Activated CD8-positive, alpha-beta memory T cell treated with anti-CD3 and anti-CD28 coated beads for 36 hours (primary cell): Measurements from ENCODE around the gene COL20A1. TPM values are rescaled to one million over a fixed set of nuclear protein-coding genes. Genes with fewer than 3 reads are reported as not detected.

ENCODE experiments used
- CTCF ChIA-PET: fragments of 350-600 bp; sonication (Branson Sonifier 250); formaldehyde crosslinking; loops from one replicate; lab custom pipeline; 2021; ENCODE audit warnings: antibody characterized with exemption; lab: Charles Lee
- POLR2A ChIA-PET: fragments of 350-600 bp; sonication (Branson Sonifier 250); formaldehyde crosslinking; loops from one replicate; lab custom pipeline; 2021; ENCODE audit warnings: antibody characterized with exemption; lab: Charles Lee
- total RNA-seq, 2 experiments: library from RNA; stranded (reverse); gene quantifications; one replicate each; pipeline ENCODE4 v1.2.3, GENCODE V29; 2021

COL20A1 gene
- total RNA-seq, 2 experiments from 2014 or later: not detected

DNA sequence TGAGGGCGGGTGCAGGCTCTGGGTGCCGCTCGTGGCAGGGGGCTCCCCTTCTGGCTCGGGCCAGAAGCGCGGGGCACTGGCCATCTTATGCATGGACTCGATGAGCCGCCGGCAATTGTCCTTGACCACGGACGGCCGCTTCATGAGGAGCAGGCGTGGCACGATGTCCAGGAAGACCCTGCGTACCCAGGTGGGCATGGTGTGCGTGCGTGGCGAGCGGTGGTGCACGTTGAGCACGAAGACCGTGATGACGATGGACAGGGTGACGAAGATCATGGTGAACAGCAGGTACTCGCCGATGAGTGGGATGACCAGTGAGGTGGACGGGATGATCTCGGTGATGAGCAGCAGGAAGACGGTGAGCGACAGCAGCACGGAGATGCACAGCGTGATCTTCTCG, 57.2 kb downstream of the COL20A1 start:
- CTCF ChIA-PET: no interaction called here
- POLR2A ChIA-PET: no interaction called here

DNA sequence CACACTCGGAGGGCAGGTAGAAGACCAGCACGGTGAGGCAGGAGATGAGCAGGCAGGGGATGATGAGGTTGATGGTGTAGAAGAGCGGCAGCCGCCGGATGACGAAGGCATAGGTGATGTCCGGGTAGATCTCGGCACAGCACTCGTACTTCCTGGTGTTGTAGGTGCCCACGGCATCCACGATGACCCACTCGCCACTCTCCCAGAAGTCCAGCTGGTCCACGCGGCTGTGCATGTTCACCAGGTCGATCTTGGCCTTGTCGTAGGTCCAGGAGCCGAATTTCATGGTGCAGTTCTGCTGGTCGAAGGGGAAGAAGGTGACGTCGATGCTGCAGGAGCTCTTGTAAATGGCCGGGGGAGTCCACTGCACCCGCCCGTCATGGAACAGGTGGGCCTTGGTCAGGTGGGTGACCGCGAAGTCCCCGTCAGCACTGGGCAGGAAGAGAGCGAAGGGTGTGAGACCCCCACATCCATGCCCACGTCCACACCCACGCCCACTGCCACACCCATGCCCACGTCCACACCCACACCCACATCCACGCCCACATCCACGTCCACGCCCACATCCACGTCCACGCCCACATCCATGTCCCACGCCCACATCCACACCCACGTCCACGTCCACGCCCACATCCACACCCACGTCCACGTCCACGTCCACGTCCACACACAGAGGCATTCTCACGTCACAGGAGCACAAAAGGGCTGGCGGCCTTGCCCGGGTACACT, 57.8 kb downstream of the COL20A1 start:
- POLR2A ChIA-PET: no interaction called here
- CTCF ChIA-PET: interaction anchor here (0.7 kb wide), 1 partner anchor 75 kb away, joined by 3 read pairs; no protein-coding TSS in a partner anchor

DNA sequence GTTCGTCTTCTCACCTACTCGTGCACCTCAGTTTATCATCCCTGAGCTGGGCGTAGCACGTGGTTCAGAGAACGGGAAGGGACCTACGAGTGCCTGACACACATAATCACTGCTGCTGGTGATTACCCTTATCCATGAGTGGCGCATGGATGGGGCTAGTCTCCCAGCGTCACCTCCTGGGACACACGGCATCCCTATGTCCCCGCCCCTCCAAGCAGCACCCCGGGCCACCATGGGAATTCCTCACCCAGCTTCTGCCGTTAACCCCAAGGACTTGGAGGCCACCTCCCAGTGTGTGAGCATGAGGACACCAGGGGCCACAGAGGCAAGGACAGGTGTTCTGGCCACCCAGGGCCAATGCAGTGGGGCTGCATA, 58.3 kb downstream of the COL20A1 start:
- ChIA-PET POLR2A (no interaction called here), CTCF (interaction anchor here (0.7 kb wide), 1 partner anchor 75 kb away, joined by 3 read pairs; no protein-coding TSS in a partner anchor)

GRCh38 chr20:63351811-63352591, 59.0 kb downstream of the COL20A1 start:
- CTCF ChIA-PET: interaction anchor here (0.7 kb wide), 1 partner anchor 11 kb away, joined by 4 read pairs; no protein-coding TSS in a partner anchor
- POLR2A ChIA-PET: no interaction called here

GRCh38 chr20:63352811-63353221, 59.8 kb downstream of the COL20A1 start:
- POLR2A ChIA-PET: no interaction called here
- CTCF ChIA-PET: no interaction called here

GRCh38 chr20:63354636-63355350, 61.8 kb downstream of the COL20A1 start:
- POLR2A ChIA-PET: no interaction called here

DNA sequence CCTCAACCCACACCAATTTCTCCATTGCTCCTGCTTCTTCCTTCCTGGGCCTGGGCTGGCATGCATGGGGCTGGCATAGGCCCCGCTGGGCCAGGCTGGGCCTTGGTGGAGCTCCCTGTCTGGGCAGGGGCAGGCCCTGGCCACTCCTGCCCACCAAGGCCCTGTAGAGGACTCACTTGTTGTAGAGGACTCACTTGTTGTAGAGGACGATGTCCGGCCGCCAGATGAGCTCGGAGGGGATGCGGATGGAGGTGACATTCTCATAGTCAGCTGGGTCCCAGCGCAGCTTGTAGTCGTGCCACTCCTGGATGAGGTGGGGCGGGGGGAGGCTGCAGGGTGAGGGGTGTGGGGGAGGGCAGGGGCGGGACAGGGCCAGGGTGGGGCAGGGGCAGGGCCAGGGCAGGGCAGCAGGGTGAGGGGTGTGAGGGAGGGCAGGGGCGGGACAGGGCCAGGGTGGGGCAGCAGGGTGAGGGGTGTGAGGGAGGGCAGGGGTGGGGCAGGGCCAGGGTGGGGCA, 62.9 kb downstream of the COL20A1 start:
- CTCF ChIA-PET: no interaction called here

More at GRCh38 chr20:63354636-63355350, 61.8 kb downstream of the COL20A1 start:
- CTCF ChIA-PET: no interaction called here

GRCh38 chr20:63356511-63356910, 63.5 kb downstream of the COL20A1 start:
- POLR2A ChIA-PET: no interaction called here

More for the DNA sequence above, 62.9 kb downstream of the COL20A1 start:
- POLR2A ChIA-PET: no interaction called here

DNA sequence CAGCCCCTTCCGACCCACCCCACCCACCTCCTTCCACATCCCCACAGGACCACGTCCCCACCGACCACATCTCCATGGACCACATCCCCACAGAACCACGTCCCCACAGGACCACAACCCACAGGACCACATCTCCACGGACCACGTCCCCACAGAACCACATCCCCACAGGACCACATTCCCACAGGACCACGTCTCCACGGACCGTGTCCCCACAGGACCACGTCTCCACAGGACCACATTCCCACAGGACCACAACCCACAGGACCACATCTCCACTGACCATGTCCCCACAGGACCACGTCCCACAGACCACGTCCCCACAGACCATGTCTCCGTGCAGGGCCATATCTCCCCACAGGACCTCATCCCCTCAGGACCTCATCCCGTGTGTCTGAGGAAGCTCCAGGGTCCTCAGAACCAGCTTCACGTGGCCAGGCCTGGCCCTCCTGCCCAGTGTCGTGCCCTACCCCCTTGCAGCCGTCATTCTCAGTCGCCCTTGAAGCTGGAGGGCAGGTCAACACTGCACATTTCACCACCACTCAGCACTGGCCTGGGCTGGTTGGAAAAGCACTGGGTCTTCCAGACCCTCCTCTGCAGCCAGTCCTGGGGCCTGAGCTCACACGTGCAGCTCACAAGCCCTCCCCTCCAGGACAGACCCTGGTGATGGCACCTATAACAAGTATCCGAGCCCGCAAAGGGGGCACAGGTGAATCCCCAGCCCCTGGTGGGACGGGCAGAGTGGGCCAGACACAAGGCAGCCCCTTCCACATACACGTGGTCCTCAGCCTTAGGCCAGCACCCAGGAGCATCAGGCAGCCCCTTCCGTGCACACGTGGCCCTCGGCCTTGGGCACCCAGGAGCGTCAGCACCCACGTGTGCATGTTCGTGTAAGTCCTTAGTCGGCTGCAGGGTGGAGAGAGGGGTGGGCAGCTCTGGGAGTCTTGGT, 64.2 kb downstream of the COL20A1 start:
- ChIA-PET POLR2A (no interaction called here), CTCF (no interaction called here)

More at GRCh38 chr20:63356511-63356910, 63.5 kb downstream of the COL20A1 start:
- CTCF ChIA-PET: no interaction called here

DNA sequence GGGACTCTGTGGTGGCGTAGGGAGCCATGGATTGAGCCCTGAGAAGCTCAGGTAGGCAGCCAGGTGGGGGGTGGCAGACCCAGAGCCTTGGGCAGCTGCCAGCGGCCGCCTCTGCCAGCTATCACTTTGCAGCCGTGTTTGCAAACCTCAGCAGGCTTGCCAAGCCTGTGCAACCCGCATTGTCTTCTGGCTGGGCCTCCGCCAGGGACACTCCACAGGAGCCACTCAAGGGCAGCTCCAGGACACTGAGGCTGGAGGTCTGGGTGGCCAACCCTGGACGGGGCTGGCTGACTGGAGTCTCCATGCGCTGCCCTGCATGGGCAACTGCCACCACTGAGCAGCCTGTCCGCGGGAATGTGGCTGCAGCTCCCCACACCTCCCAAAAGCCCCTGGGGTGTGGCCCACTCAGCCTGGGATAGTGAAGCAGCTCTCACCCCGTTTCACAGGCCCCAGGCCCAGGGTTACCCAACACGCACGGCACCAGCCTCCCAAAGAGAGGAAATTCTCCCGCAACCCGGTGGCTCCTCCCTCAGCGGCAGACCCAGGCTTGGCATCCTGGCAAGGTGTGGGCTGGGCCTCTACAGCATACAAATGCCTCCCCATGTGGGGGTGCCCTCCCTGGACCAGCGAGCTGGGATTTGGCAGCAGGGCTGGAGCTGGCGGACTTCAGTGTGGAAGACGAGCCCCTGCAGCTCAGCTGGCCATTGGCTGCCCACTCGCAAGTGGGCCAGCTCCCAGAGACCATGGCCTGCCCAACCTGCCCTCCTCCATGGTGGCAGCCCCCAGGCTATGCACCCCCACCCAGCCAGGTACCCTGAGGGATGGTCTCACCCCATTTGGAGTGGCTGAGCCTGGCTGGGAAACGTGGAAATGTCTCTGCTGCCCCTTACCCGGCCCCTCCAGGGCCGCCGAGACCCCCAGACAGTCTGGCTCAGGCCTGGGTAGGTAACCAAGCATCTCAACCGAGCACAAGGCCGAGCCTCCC, 65.2 kb downstream of the COL20A1 start:
- ChIA-PET POLR2A (no interaction called here), CTCF (no interaction called here)

DNA sequence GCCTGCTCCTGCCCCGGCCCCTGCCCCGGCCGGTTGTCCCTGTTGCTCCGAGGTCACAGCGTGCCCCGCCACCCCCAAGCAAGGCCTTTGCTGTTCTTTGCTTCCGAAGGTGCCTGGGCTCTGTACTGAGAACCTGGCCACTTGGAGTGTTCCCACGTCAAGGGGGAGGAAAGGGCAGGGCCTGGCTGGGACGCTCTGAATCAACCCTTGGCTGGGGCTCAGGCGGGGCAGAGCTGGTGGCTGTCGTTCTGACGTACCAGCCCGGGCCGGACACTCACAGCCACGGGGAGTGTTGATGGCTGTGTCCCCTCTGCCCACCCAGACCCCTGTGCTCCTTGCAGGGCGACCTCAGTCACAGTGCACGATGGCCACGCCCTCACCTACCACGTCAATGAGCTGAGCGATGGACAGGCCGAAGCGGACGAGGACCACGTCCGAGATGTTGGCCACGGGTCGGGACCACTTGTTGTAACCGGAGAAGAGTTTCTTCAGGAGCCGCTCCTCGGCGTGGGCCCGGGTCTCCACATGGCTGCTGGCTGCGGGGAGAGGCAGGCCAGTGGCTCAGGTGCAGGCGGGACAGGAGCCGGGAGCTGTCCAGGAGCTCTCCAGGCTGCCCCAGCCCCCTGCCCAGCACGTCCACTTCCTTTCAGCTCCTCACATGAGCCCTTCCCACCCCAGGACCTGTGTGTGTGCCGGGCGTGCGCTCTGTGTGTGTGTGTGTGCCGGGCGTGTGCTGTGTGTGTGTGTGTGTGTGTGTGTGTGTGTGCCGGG, 66.4 kb downstream of the COL20A1 start:
- CTCF ChIA-PET: no interaction called here
- POLR2A ChIA-PET: no interaction called here

DNA sequence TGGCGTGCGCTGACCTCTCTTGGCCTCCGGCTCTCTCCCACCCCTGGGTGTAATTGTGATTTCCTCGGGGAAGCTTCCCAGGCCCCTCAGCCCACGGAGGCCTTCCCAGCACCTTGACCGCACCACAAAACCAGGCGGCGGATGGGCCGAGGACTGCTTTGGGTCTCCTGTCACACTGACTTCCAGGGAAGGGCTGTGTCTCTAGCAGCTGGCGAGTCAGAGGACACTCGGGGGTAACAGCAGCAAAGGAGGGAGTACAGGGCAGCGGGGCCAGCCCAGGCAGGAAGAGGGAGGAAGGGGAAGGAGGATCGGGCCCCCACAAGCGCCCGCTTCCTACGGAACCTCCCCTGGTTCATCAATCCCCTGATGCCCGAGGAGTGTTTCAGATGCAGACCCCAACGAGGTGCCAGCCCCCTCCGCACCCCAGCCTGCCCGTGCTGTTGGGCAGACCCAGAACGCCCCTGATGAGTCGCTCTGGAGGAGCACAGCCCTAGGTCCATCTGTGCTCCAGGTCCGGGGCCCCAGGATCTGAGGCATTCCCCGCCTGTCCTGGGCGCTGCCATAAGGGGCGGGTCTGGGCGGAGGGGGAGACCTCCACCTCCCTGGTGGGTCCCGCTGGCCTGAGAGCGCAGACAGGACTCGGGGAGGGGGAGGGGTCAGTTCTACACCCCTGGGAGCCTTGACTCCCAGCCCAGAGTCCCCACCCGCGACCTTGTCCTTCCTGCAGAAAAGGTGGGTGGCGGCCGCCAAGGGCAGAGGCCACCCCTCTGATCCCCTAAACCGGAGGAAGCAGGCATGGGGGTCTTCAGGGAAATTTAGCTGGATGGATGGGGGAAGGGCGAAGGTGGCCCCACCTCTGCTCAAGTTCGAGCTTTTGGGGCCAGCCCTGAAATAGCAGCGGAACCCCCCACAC, 67.2 kb downstream of the COL20A1 start:
- POLR2A ChIA-PET: no interaction called here
- CTCF ChIA-PET: no interaction called here

DNA sequence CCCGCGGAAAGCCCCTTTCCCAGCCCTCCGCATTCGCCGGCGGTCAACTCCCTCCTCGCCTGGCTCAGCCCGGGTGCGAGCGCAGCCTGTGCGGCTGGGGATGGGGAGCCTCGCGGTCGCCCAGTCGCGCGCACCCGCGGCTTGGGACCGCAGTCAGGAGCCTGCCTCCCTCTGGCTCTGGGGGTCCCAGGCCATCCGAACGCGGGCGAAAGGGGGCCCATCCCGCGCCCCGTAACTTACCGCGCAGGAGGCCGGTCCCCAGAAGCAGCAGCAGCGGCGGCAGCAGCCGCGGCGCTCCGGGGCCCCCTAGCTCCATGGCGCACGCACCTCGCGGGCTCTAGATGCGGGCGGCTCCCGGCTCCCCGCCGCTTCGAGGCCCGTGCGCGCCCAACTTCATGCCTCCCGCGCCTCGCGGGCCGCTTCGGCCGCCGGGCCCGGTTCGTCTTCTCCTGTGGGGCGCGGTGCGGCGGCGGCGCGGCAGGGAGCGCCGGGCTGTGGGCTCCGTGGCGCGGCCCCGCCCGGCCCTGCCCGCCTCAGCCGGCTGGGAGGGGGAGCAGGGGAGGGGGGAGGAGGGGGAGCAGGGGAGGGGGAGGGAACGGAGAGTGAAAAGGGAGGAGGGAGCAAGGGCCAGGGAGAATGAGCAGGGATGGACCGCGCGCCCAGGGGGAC, 68.0 kb downstream of the COL20A1 start, which contains the start of gene CHRNA4:
CHRNA4 (minus strand) TSS at position 500 of the 669 bp plus-strand sequence; CDS start at position 316, 184 bp downstream.
- CTCF ChIA-PET: no interaction called here

GRCh38 chr20:63361519-63362435, 68.8 kb downstream of the COL20A1 start:
- CTCF ChIA-PET: no interaction called here
- POLR2A ChIA-PET: no interaction called here

More for the DNA sequence above, 68.0 kb downstream of the COL20A1 start, which contains the start of gene CHRNA4:
- POLR2A ChIA-PET: no interaction called here
